ENCODE results near the gene DDX23.
A peak's percentile ranks its signal among the peaks of the same experiment; 100 is the strongest.

DDX23 gene

DNA sequence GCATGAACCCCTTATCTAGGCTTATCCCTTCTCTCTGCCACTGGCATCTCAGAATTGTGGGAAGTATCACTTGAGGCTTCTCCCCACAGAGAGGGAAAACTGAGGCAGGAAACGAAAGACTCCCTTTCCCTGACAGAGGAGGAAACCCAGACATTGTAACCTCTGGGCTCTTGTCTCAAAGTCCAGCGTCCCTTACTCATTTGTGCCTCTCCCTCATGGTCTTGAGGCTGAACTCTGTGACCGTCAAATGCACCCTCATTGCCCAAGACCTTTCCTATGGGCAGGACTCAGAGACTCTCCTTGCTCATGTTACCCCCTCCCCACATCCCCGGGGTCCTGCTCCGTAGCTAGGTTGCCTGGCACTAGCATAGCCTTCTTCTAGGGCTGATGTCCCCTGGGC, 29.8 kb downstream of the DDX23 start:
- DNase-seq: no peak

GRCh38 chr12:48819986-48820725, 31.8 kb downstream of the DDX23 start:
- no peak for DNase-seq

GRCh38 chr12:48818831-48819590, 33.0 kb downstream of the DDX23 start:
- DNase-seq: no peak

DNA sequence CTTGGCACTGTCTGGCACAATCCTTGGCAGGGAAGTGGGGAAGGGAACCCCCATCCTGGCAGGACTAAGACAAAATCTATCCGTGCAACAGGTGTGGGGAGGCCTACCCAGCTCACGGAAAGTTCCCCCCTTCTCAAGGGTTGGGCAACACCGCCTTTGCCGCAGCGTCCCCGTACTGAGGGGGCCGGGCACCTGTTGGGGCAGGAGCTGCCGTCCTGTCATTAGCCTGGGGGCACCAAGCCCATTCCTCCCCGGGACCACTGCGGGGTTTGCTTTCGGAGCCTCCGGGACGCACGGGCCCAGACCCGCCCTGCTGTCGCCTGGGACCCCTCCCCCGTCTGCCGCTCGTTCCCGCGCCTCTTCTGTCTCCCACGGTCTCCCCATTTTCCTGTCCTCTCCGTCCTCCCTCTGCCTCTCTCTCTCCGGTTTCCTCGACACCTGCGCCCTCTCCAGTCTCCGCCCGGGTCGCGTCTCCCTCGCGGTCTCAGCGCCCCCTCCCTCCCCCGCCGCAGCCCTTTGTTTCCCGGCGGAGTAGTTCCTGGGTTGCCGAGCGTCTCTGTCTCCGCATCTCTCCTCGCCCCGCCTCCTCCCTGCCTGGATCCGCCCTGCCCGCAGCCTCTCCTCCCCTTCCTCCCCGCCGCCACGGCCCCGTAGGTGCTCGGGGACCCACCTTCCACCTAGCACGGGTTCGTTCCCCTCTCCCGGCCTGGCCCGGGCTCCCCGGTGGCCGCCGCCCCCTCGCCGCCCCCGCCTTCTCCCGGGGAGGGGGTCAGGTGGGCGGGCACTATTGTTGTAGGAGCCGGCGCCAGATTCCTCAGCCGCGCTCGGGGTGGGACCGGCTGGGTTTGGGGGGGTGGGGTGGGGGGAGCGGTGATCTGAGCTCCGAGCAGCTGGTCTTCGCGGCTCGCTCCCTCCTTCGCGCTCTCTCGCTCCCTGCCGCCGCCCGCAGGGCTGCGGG, 33.8 kb downstream of the DDX23 start, which contains the start of gene CACNB3:
Gene CACNB3 (plus strand): TSS at position 624 of the 958 bp plus-strand sequence. CDS start 434 bp downstream, outside the sequence.
- peak; percentile 80 for DNase-seq

DNA sequence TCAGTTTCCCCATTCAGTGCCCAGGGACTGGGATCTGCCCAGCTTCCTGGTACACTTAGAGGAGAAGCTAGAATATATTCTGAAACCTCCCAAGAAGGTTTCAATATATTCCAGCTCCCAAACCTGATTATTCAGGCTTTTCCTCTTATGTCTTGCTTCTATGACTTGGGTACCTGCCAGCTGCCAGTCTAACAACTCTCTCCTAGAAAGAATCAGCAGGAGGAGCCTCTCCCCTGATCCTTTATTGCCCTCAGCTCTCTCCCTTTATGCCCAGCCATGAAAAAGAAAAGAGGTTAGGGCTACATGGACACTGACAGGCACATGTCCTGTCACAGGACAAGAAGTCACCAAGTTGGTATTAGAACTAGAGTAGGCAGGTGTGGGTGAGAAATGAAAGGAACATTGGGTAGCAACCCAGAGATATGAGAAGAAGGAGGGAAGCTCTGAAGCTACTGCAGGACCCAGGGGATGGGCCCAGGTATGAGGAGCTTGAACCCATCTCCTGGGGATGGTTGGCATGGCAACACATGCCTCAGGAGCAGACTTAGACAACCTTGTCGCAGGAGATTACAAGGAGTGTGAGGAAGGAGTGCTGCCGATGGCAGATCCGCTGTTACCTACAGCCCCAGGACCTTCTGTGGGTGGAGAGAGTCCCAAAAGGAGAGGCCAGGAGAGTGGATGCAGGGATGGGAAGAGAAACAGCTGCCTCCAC, 35.7 kb downstream of the DDX23 start:
- no peak for DNase-seq

GRCh38 chr12:48815126-48816110, 36.5 kb downstream of the DDX23 start:
- peak; percentile 78 for DNase-seq

DNA sequence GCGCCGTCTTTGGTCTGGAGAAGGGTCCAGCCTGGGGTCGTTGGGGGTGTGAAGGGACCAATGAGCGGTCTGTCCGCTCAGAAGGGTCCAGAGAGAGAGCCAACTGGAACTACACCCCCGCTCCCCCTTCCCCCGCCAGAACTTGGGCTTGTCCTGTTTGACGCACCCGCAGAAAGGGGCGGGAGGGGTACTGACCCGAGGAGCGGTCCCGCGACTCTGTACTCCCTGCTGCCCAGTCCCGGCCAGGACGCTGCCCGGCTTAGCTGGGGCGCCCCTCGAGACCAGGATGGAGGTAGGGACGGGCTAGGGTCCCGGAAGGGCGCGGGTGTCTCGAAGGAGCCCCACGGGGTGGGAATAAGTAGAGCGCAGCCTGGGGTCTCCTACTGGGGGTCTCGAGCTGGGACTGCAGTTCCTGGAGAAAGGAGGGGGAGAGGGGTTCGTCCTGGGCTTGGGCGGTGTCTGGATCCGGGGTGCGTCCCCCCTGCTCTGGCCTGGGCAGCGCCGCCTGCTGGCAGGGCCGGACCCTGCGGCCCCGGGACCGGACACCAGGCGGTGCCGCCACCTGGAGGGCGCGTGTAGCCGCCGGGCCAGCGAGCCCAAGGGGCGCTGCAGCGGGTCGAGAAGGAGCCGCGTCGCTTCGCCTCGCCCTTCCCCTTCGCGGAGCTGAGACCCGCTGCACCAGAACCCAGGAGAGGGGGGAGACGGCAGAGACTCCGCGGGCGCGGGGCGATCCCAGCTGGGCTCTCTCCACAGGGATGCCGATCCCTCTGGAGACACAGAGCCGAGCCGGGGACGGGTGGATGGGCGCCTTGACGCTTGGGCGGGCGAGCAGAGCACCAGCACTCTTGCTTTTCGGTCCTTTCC, 37.5 kb downstream of the DDX23 start:
- peak; percentile 51 for DNase-seq

GRCh38 chr12:48813465-48814261, 38.3 kb downstream of the DDX23 start:
- DNase-seq: no peak

- DNase-seq: no peak
Measured at GRCh38 chr12:48812389-48812788, 39.6 kb downstream of the DDX23 start.

- no peak for DNase-seq
Measured at GRCh38 chr12:48811437-48812090, 40.4 kb downstream of the DDX23 start.

DNA sequence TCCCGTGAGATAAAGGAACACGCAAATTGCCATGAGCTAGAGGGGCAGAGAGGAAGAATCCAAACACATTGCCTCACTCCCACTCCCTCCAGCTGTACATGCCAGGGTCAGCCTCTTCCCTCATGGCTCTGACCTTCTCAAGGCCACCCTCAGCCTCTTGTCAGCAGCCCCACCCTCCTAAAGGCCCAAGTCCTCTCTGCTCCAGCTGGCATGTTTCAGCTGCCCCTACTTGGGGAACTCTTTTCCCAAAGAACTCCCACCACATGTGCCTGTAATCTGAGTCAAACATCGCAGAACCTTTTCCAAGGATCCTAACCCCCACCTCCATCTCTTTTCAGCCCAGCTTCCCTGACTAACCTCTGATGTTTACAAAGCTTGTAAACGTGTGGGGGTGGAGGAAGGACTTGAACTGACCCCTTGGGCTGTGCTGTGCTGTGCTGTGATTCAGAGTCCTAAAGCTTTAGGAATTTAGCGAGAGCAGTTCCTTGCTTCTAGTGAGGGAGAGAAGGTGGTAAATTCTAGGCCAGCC, 41.0 kb downstream of the DDX23 start:
- no peak for DNase-seq

GRCh38 chr12:48807981-48808380, 44.0 kb downstream of the DDX23 start:
- DNase-seq: no peak

DNA sequence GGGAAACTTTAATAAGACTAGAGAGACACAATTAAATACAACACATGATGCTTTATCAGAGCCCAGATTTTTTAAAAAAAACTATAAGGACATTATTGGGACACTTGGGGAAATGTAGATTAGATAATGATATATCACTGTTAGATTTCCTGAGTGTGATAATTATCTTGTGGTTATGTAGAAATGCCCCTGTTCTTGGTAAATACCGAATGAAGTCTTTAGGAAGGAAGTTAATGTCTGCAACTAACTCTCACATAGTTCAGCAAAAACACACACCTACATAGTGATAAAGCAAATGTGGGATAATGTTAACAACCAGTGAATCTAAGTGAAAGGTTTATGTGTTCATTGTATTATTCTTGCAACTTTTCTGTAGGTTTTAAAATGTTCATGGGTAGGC, 48.3 kb downstream of the DDX23 start:
- DNase-seq: no peak

GRCh38 chr12:48800971-48801370, 51.0 kb downstream of the DDX23 start:
- DNase-seq: no peak

DNA sequence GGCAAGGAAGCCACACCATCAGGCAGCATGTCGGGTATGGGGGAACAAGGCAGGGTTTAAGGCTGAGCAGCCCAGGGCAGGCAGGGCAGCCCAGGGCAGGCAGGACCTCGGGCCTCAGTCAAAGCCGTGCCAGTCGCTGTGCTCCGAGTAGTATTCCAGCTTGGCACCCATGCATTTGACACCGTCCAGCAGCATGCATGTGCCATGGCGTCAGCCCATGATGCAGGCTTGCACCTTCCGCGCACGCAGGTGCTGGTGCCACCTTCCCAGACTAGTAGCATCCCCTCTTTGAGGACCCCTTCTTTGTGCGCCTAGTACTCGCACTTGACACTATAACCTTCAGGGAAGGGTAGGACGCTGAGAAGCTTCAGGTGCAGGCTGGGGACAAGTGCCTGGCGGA, 51.5 kb downstream of the DDX23 start:
- DNase-seq: no peak

DNA sequence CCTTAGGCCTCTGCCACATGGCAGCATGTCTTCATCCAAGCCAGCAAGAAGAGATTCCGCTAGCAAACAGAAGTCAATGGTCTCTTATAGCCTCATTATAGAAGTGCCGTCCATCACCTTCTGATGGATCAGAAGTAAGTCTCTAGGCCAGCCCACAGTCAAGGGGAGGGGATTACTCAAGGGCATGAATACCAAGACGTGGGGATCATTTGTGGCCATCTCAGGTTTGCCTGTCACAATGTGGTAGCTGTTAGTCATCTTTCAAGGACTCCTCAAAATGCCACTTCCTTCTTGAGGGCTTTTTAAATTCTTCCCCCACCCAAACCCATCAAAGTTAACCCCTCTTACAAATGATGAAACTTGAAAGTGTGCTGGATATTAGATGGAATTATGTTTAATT, 55.0 kb downstream of the DDX23 start:
- no peak for DNase-seq

DNA sequence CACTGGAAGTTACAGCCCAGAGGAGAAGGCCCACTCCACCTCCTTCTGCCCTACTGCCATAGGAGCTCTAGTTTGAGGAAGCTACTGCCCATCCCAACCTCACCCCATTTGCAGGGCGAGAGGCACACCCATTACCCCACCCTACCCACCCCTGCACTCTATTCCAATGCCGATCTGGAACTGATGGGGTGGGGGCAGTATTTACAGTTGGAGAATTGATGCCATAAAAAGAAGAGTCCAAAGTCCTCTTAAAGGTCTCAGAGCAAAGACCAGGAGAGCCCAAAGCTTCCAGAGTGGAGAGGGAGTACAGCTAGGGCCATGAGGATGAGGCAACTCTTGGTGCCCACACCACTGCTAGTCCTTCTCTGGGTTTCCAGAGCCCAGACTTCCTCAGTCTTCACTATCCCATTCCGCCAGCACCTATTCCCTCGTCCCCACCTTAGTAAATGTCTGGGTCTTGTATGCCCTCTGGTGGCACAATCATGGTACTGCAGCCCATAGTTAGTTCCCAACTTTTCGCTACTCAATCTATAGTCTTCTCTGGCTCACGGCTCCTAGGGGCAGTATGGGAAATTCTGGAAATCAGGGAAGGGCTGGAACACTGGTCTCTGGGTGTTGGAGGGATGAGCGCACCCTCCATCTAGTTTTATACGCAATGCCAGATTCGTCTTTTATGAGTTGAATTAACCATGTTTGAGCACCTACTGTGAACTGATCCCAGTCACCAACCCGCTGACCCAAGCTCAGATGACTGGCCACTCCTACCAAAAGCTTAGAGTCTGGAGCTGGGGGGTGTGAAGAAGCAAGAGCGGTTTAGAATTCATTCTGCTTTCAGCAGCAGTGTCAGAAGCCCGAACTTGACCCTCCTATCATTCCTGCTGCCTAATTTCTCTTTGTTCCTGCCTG, 56.2 kb downstream of the DDX23 start:
- DNase-seq: peak; percentile 43
